Amygdala (tissue), 56 donors: ENCODE measurements around the gene SYNGR3.

Experiments used
- DNase-seq, 56 donors: peaks; one replicate each; lab custom pipeline; 2025; lab: John Stamatoyannopoulos, UW

SYNGR3 gene

DNA sequence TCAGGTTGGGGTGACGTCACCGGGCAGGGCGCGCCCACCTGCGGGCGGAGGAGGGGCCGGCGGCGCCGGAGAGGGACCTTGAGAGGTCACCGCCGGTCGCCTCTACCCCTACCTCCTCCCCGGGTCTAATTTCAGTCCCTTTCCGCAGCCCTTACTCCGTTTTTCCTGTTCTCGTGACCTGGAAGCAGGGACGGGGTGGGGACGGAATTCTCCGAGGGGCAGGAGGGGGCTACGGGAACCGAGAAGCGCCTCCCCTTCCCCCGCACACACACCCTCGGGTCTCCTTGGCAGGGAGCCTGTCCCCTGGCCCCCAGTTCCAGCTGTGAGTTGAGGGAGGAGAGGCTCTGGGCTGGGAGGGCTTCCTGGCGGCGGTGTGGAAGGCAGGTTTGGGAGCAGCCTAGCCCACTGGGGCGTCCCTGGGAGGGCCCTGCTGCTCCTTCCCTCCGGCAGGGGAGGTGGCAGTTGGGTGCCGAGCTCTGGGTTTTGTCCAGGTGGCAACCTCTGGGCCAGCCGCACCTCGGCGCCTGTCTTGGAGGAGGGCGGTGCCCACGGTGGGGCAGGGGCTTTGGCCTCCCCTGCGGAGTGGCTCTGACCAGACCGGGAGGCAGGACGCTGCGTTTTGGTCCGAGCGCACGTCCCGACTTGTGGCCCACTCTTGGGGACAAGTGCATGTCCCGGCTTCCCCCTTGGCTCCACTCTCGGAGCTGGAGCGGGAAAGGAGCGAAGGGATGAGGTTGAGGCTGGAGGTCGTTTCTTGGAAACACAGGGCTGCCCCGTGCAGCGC, 773 bp downstream of the SYNGR3 start:
- no peak for DNase-seq

DNA sequence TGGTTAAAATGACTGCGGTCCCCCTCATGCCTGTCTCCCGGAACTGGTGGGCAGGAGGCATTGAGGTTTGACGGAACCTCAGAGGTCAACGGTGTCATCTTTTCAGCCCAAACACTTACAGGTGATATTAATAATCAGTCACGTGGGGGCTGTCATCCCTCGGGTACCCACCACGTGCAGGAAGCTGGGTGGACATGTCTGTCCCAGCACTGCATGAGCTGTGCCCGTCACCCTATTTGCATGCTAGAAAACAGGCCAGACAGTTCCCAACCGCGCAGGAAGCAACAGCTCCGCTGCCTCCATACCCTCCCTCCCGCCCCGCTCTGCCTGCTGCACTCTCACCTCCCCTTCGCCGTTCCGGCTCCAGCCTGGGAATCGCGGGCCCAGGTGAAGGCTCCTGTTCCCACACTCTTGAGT, 1.4 kb downstream of the SYNGR3 start:
- DNase-seq: peak in 1 of 56 donors; percentile 14

DNA sequence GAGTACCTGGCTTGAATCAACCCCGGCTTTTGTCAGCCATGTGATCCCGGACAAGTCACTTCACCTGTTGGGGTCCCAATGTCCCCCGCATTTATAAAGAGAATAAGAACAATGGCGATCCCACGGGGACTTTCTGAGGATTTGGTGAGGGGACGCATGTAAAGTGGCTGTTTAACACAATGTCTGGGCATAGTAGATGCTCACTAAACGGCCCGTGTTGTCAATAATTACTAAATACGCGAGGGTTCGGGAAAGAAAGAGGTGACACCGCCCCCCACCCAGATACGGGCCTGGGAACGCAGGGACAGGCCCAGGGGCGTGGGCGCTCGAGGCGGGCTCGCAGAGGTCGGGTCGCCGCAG, 1.8 kb downstream of the SYNGR3 start:
- DNase-seq: no peak

DNA sequence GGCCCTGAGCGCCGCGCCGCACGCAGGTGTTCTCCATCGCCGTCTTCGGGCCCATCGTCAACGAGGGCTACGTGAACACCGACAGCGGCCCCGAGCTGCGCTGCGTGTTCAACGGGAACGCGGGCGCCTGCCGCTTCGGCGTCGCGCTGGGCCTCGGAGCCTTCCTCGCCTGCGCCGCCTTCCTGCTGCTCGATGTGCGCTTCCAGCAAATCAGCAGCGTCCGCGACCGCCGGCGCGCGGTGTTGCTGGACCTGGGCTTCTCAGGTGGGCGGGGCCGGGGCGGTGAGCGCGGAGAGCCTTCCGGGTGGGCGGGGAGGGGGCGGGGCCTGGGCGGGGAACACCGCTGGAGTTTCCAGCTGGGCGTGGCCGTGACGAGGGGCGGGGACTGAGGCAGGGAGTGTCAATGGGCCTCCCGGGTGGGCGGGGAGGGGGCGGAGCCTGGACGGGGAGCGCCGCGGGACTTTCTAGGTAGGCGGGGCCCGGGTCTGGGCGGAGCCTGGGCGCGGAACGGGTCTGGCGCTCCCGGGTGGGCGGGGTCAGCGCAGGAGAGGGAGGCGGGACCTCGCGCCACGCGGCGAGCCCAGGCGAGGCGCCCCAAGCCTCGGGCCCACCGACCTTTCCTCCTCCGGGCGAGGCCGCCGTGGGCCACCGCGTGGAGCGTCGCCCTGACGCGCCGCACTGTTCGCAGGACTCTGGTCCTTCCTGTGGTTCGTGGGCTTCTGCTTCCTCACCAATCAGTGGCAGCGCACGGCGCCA, 2.4 kb downstream of the SYNGR3 start:
- peak in 55 of 56 donors; percentile 33 to 94 (median 82) for DNase-seq

DNA sequence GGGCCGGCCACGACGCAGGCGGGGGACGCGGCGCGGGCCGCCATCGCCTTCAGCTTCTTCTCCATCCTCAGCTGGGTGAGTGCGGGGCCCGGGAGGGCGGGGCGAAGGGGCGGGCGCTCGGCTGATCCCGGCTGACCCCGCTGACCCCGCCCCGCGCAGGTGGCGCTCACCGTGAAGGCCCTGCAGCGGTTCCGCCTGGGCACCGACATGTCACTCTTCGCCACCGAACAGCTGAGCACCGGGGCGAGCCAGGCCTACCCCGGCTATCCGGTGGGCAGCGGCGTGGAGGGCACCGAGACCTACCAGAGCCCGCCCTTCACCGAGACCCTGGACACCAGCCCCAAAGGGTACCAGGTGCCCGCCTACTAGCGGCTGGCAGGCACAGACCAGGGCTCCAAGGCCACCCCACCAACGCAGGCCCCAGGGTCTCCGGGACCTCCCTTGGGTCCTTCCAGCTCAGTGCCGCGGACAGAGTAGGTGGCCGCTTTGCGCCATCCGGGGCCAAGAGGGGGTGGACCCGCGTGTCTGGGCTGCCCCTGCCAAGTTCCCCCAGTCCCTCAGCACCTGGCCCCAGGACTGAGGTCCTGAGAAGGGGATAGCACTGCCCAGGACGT, 3.0 kb downstream of the SYNGR3 start:
- DNase-seq: no peak

DNA sequence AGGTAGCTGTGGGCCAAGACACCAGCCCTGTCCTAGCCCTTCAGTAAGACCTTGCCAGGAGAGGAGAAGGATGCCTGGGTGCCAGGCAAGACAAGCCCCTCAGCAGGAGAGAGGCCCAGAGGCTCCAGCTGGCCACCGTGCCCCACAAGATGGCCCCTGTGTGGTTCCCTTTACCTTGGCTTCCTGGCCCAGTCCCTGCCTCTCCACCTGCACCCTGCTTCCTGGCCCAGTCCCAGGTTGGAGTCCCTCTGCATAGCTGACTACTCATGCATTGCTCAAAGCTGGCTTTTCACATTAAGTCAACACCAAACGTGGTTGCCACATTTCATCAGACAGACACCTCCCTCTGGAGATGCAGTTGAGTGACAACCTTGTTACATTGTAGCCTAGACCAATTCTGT, 4.0 kb downstream of the SYNGR3 start:
- no peak for DNase-seq

DNA sequence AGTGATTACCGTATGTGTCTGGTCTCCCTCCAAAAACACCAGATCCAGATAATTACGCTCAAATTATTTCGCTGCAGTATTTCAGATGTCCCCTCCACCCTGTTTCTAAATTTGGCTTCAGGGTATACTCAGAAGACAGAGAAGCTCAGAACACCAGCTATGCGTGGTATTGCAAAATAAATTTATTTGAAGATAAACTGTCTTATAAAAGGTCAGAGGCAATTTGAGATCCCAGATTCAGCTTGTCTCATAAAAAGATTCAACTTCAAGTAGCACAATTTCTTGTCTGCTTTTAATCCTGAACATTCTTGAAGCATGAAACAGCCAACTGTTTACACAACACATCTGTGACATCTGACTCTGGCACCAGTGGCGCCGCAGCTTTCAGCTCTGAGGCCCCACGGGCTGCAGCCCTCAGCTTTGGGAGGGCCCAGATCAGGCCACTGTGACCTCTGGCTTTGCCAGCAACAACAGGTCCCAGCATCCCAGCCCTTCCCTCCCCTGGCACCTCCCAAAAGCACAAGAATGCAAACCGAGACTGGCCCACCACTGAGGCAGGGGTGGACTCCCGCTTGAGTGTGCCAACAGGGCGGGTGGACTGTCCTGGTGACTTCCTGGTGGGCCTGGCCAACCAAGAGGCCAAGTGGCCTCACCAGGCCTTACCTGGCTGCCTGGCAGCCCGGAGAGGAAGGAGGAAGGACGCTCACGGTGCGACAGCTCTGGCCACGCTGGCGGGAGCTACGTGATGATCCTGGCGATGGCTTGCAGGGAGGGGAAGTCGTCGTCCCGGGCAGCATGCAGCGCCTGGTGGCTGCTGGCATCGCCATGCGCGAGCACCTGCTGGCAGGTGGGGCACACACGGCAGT, 8.0 kb downstream of the SYNGR3 start:
- DNase-seq: no peak

DNA sequence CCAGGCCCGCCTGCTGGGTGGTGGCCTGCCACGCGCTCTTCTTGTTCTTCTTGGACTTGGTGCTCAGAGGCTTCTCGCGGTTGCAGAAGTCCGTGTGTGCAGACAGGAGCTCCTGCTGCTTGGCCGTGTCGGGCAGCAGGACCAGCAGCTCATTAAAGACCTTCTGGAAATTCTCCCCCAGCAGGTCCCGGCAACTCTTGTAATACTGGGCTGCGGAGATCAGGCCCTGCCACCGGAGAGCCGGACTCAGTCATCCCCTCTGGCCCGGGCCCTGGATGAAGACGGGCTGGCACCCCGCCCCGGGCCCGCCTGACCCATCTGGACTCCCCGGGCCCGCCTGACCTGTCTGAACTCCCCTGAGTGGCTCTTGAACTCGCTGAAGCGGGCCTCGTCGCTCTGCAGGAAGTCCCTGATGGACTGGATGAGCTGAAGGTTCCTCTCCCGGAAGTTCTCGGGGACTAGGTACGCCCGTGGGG, 8.6 kb downstream of the SYNGR3 start:
- no peak for DNase-seq

DNA sequence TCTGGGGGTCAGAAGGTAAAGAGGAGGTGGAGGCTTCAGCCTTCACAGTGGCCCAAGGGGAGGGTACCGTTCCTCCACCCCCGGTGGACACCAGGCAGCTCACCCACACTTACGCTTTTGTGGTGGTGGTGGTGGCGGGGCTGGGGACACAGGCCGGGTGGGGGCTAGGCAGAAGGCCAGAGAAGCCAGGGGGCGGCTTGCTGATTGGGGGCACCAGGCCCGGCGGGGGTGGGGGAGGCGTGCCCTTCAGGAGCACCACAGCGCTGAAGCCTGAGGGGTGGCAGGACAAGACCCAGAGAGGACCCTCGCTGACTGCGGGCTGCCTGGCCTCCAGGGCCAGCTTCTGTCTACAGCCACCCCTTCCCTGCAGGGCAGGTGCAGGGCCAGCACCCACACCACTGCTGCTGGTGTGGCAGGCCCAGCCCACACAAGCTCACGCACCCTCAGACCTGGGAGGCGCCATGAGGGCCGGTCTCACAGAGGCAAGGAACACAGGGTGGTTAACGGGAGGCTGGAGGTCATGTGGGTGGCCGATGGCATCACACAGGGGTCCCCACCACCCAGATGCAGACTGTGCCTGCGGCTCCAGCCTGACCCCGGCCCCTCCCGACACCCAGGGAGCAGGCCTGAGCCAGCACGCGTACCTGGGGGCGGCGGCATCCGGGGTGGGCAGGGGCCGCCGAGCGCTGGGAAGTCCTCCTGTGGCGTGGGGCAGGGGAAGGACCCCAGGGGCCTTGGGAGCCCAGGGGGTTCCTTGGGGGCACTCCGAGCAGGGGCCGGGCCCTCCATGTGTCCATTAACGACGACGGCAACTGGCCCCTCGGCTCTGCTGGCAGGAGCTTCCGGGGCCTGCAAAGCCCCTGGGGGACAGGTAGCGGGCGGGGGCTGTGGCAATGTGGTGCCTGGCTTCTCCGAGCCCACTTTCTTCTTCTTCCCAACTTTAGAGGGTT, 9.4 kb downstream of the SYNGR3 start:
- DNase-seq: no peak

DNA sequence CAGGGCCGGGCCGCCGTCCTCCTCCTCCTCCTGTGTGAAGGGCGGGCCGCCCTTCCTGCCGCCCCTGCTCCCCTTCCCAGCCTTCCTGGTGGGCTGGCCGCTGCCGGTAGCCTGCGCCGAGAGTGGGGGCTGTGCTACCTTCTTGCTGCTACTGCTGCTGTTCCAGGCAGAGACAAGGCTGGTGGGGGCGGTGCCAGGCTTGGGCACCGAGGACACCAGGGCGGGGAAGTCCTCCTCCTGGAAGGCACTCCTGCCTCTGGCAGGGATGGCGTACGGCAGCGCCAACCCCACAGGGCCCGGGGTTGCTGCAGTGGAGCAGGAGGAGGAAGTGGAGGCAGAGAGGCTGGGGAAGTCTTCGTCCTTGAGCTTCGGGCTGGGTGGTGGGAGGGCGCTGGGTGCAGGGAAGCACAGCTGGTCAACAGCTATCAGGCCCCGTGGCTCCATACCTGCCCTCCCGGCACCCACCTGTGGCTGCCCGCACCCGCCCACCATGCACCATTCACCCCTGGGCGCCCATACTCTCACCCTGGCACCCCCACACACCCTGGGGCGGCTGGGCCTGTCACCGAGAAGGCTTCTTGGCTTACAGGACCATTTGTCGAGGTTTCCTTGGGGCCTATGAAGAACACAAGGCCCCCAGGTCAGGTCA, 10.2 kb downstream of the SYNGR3 start:
- no peak for DNase-seq

DNA sequence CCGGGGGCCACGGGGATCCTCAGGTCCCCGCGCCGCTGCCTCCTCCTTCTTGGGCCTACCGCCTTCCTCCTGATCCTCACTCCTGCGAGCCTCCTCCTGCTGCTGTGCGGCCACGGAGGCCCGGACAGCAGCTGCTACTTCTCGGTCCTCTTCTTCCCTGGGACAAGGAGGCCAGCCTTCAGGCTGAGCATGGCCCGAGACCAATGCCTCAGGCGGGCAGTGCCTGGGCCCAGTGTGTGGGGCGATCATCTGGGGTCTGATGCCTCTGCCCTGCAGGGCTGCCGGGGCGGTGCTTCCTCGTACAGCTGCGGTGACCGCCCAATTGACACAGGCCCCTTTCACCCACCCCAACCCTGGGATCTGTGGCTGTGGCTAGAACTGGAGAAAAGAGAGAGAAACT, 11.3 kb downstream of the SYNGR3 start:
- DNase-seq: no peak

DNA sequence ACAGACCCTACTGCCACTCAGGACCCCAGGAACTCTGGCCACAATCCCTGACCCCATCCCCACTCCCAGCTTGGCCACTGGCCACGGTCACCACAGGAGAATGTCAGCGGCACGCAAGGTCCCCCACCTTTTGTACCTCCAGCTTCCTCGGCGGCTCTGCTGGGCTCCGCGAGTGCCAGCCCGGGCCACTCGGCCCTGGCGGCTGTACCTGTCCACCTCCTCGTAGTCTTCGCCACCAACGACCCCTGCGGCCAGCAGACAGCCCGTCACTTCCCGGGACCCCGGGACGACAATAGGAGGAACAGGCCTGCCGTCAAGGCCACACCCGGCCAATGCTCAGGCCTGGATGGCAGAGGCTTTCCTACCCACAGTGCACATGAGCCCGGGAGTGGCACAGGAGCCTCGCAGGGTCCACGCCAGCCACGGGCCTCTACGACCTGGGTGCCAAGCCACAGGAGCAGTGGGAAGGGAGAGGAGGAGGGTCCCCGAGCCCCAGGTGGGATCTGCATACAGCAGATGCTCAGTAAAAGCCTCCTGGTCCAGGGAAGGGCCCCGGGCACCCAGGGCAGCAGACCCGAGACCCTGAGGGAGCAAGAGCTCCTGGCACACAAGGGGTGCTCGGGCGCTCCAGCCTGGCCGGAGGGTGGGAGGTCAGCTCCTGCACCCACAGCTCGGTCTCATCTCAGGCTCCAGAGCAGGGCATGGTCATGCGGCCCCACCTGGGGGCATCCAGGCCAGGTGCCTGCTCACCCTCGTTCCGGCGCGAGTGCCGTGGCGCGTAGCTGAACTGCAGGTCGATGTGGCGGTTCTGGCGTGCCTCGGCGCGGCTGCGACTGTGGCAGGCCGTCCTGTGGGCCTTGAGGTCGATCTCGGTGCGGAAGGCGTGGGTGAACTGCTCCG, 11.9 kb downstream of the SYNGR3 start:
- DNase-seq: no peak

DNA sequence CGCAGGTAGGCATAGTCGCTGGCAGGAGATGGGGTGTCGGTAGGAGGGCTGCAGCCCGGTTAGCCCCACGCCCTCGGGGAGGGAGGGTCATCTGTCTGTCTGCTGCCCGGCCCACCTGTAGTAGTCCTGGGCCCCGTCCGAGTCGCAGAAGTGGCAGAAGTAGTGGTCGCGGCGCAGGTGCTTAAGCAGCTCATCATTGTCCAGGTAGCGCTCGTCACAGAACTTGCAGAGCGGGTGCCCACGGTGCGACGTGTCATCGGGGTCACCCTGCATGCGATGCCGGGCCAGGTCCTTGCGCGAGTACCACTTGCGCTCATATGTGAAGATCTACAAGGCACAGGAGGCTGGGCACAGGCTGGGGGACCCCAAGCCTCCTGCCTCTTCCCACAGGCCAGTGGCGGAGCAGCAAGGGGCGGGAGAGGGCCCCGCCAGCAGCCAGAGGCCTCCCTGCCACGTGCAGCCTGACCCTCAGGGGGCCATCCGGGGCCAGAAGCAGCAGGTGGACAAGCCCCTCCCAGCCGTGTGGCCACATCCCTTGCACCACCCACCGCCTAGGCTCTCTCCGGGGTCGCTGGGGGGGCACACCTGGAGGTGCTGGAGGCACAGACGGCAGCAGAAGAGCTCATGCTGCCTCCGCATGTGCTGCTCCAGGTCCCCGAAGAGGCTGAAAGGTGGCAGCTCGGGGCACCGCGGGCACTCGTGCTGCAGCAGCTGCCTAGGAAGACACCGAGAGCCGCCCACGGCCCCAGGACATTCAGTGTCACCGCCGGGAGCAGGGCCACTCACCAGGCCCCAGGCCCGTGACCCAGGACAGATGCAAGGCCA, 12.8 kb downstream of the SYNGR3 start:
- DNase-seq: no peak

DNA sequence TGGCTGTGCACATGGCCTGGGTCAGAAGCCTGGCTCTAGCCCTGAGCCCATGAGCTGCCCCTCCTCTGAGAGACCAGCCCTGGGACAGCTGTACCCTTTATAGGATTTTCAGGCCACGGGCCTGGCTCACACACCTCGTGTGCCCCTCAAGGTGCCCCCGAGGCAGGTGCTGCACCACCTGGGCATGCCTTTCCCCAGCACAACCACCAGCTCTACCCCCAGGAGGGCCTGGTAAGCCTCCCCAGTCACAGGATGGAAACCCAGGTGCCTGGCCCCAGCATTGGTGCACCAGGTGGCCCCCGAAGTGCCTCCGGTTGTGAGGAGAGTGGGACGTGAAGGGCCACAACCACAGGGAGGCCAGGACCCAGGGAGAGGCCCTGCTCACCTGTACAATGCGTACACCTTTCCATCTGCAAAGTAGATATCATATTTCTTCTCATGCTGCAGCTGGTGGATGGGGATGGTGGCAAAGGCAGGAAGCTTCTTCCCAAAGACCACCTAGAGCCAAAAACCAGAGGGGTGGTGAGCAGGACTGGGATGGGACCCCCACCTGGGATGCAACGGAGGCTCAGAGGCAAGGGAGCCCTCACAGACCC, 13.6 kb downstream of the SYNGR3 start:
- DNase-seq: no peak

DNA sequence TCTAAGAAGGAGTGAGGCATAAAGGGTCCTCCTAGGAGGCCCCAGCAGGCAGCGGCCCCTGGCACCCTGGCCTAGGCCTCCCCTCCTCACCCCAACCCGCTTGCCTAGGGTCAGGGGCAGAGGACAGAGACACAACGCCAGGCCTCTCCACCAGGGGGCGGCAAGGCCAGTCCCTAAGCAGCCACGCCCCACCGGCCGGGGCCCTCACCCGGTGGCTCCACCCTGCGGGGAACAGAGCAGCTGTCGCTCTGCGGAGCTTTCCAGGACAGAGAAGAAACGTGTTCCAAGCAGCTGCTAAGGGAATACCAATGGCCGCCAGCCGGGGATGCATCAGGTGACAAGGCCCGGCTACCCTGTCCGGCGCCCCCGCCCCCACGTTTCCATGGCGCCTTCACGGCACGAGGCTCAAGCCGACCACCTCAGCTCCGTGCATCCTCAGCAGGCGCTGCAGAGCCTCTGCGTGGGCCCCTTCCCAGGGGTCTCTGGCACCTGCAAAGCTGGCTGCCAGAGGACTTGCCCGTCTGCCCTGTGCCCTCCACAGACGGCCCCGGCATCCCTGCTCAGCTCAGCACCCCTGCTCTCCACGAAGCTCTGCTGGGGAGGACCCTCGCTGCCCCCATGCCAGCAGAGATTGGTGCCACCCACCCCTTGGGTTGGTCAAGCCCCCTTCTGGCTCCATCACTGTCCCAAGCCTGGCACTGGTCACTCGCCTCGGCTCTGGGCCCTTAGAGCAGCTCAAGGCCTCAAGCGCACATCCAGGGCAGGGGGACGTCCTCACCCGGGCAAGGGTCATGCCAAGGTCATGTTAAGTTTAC, 14.3 kb downstream of the SYNGR3 start:
- DNase-seq: peak in 47 of 56 donors; percentile 18 to 83 (median 50)
